Endothelial cell (in vitro differentiated cells): ENCODE measurements around the gene CNKSR1. TPM values are rescaled to one million over a fixed set of nuclear protein-coding genes. Genes with fewer than 3 reads are reported as not detected.

ENCODE experiments used
- DNase-seq: peaks from one replicate; pipeline ENCODE4 v3.0.0; 2021; ENCODE audit warnings: low spot score
- H3K27ac Mint-ChIP-seq: one replicate; pipeline ENCODE4 v1.8.0; 2021; ENCODE audit warnings: mixed read lengths, inconsistent platforms; ENCODE audit not compliant: unreplicated experiment
- H3K27me3 Mint-ChIP-seq: one replicate; pipeline ENCODE4 v1.8.0; 2021; ENCODE audit warnings: mild to moderate bottlenecking, moderate library complexity, mixed read lengths, inconsistent platforms; ENCODE audit not compliant: unreplicated experiment
- H3K36me3 Mint-ChIP-seq: one replicate; pipeline ENCODE4 v1.8.0; 2021; ENCODE audit warnings: mild to moderate bottlenecking, low read depth, mixed read lengths, inconsistent platforms; ENCODE audit not compliant: unreplicated experiment
- H3K4me1 Mint-ChIP-seq: one replicate; pipeline ENCODE4 v1.8.0; 2021; ENCODE audit warnings: mild to moderate bottlenecking, mixed read lengths, inconsistent platforms; ENCODE audit not compliant: unreplicated experiment
- H3K4me3 Mint-ChIP-seq: one replicate; pipeline ENCODE4 v1.8.0; 2021; ENCODE audit warnings: mild to moderate bottlenecking, mixed read lengths, inconsistent platforms; ENCODE audit not compliant: unreplicated experiment
- H3K9me3 Mint-ChIP-seq: one replicate; pipeline ENCODE4 v1.8.0; 2021; ENCODE audit warnings: mixed read lengths, inconsistent platforms; ENCODE audit not compliant: unreplicated experiment
- total RNA-seq: library from RNA; stranded (reverse); fragmentation: NEBNext Ultra II Directional; extraction: Animal tissue kit (Norgen Biotek cat#: 25700); gene quantifications from one replicate; pipeline ENCODE4 v1.2.1, GENCODE V29; 2021; ENCODE audit not compliant: unreplicated experiment
- TF ChIP-seq, protein P1 (sequence below): fragments of 200-600 bp; sonication (generic); IDR thresholded peaks from one replicate; pipeline ENCODE4 v1.5.0; 2021; ENCODE audit warnings: antibody characterized with exemption; ENCODE audit not compliant: unreplicated experiment

Gene CNKSR1
- total RNA-seq, 1 donor from 2014 or later, result 10.0 TPM

- no peaks in the 10 kb centered on the region for H3K9me3 Mint-ChIP-seq
- no peaks in the 10 kb centered on the region for H3K36me3 Mint-ChIP-seq
- DNase-seq, result no peak
- H3K27me3 Mint-ChIP-seq, result peaks cover 7% of the 10 kb centered on the region
- TF ChIP-seq, protein P1, sequence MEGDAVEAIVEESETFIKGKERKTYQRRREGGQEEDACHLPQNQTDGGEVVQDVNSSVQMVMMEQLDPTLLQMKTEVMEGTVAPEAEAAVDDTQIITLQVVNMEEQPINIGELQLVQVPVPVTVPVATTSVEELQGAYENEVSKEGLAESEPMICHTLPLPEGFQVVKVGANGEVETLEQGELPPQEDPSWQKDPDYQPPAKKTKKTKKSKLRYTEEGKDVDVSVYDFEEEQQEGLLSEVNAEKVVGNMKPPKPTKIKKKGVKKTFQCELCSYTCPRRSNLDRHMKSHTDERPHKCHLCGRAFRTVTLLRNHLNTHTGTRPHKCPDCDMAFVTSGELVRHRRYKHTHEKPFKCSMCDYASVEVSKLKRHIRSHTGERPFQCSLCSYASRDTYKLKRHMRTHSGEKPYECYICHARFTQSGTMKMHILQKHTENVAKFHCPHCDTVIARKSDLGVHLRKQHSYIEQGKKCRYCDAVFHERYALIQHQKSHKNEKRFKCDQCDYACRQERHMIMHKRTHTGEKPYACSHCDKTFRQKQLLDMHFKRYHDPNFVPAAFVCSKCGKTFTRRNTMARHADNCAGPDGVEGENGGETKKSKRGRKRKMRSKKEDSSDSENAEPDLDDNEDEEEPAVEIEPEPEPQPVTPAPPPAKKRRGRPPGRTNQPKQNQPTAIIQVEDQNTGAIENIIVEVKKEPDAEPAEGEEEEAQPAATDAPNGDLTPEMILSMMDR, result no peak
- no peak overlapping the region for H3K27ac Mint-ChIP-seq
- no peaks in the 10 kb centered on the region for H3K4me1 Mint-ChIP-seq
- no peak overlapping the region for H3K4me3 Mint-ChIP-seq
Measured at GRCh38 chr1:26145960-26146294, 31.4 kb upstream of the CNKSR1 start.

- Mint-ChIP-seq H3K4me1 (no peaks in the 10 kb centered on the region), H3K9me3 (no peaks in the 10 kb centered on the region), H3K27me3 (peaks cover 12% of the 10 kb centered on the region), H3K36me3 (no peaks in the 10 kb centered on the region), H3K27ac (no peak overlapping the region), H3K4me3 (no peak overlapping the region)
- TF ChIP-seq, protein P1, result no peak
- DNase-seq, result no peak
Measured at GRCh38 chr1:26148887-26149286, 28.4 kb upstream of the CNKSR1 start.

GRCh38 chr1:26153966-26154532, 23.2 kb upstream of the CNKSR1 start:
- H3K27me3 Mint-ChIP-seq, result peaks cover 18% of the 10 kb centered on the region
- H3K36me3 Mint-ChIP-seq, result no peaks in the 10 kb centered on the region
- no peak overlapping the region for H3K27ac Mint-ChIP-seq
- DNase-seq, result no peak
- H3K4me3 Mint-ChIP-seq, result no peak overlapping the region
- H3K4me1 Mint-ChIP-seq, result peaks cover 36% of the 10 kb centered on the region
- TF ChIP-seq, protein P1, result no peak
- no peaks in the 10 kb centered on the region for H3K9me3 Mint-ChIP-seq

DNA sequence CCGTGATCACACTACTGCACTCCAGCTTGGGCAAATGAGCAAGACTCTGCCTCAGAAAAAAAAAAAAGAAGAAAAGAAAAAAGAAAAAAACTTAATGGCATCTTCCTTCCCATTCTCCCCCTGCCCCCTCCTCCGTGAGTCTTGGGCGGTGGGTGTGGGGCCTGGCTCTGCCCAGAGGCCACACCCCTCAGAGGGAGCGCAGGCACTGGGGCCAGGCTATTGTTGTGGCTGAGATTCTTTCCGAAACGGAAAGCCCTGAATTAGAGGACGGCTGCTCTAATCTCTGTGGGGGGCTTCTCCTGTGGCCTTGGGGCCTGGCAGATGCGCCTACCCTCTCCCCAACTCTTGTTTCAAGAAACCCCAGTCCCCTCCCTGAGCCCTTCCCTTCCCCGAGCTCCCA, 22.5 kb upstream of the CNKSR1 start:
- Mint-ChIP-seq H3K27me3 (peaks cover 18% of the 10 kb centered on the region), H3K4me3 (peak overlapping the region; percentile 79), H3K9me3 (no peaks in the 10 kb centered on the region), H3K36me3 (no peaks in the 10 kb centered on the region), H3K27ac (peak overlapping the region; percentile 70), H3K4me1 (peaks cover 43% of the 10 kb centered on the region)
- TF ChIP-seq, protein P1, result no peak
- no peak for DNase-seq

DNA sequence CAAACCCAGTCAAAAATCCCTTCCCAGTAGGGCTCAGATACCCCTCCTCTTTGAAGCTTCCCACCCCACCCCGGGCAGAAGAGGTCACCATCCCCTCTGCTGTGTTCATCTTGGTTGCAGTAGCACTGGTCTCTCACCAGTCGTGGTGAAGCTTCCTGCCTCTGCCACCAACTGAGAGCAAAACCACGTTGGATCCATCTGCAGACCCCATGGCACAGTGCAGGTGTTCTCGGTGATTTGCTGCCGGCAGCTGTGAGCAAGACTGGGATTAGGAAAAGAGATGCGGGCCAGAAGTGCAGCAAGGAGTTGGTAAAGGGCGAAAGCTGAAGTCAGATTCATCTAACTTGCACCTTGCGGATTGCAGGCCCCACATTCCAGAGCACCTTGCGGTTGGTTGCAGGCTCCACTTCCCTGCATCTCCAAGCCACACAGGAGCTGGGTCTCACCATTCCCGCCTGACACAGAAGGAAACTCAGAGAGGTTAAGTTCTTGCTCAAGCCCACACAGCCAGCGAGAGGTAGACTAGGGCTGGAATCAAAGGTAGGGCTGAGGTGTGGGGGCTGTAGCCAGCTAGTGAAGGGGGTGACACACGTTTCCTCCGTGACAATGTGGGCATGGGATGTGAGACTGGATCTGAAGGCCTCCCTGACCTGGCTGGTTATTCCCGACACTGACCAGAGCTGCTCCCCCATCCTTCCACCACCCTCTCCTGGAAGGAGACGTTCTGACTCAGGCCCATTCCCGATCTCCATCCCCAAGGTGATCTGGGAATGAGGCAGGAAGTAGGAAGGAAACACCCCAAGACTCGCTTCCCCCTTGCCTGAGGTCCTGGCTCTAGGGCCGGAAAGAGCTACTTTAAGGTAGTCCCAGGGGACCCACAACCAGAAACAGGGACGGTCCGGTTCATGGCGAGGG, 21.7 kb upstream of the CNKSR1 start:
- Mint-ChIP-seq H3K36me3 (no peaks in the 10 kb centered on the region), H3K4me3 (peak overlapping the region; percentile 79), H3K27me3 (peaks cover 18% of the 10 kb centered on the region), H3K4me1 (peaks cover 45% of the 10 kb centered on the region), H3K9me3 (no peaks in the 10 kb centered on the region), H3K27ac (peak overlapping the region; percentile 70)
- TF ChIP-seq, protein P1, result no peak
- DNase-seq, result no peak
